DMS153 treated with DMSO at 0.1 percent for 48 hours (cell line): ENCODE results near the gene DEPDC4.
"Not testable (repeated sequence)": the region's sequence is repeated elsewhere in the genome, so short reads cannot be mapped to it uniquely, and the experiment has no call there.

ENCODE experiments used
- DNase-seq: peaks from one replicate; lab custom pipeline; 2025; ENCODE audit not compliant: unreplicated experiment; lab: John Stamatoyannopoulos, UW

The DEPDC4 gene

DNA sequence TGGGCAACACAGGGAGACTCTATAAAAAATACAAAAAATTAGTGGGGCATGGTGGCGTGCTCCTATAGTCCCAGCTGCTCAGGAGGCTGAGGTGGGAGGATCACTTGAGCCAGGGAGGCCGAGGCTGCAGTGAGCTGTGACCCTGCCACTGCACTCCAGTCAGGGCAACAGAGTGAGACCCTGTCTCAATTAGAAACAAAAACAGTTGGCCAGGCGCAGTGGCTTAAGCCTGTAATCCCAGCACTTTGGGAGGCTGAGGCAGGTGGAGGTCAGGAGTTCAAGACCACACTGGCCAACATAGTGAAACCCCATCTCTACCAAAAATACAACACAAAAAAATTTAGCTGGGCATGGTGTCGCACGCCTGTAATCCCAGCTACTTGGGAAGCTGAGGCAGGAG is 1.8 kb downstream of the DEPDC4 start:
- not testable (repeated sequence) for DNase-seq

DNA sequence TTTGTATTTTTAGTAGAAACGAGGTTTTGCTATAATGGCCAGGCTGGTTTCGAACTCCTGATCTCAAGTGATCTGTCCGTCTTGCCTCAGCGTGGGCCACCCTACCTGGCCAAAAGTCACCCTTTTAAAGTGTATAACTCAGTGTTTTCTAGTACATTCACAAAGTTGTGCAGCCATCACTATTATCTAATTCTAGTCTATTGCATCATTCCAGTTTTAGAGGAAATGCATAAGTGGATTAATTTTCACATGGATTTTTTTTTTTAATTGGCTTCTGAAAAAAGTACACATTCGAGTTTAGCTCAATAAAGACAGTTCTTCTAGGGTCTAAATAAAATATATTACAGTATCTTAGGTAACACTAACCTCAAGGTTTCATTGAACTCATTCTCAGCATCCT is 3.7 kb downstream of the DEPDC4 start:
- DNase-seq, result no peak

DNA sequence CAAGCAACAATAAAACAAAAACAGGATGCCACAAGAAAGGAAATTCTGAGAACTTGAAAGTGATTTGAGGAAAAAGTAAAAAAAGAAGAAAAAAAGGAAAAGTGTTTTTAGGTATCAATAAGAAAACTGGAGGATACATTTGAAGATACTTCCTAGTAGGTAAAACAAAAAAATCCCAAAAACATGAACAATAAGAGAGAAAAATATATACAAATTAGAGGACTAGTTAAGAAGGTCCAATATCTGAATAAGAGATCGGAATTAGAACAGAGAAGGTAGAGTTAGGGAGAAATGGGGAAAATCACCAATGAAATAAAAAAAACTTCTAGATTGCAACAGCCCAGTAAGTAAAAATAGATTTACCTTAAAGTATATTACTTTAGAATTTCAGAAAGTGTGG is 8.8 kb downstream of the DEPDC4 start:
- no peak for DNase-seq

DNA sequence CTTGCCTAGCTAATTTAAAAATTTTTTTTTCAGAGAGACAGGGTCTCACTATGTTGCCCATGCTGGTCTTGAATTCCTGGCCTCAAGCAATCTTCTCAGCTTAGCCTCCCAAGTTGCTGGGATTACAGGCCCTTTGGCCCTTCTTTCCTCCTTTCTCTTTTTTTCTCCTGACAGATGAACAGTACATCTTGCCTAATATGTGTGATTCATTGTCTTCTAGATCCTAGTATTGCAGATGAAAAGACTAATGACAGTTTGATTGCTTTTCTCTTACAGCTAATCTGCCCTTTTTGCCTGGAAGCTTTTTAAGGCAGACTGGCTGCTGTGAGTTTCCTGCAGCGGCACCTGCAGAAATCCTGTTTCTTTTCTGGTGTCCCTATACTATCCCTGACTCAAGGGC is 12.0 kb downstream of the DEPDC4 start:
- no peak for DNase-seq

DNA sequence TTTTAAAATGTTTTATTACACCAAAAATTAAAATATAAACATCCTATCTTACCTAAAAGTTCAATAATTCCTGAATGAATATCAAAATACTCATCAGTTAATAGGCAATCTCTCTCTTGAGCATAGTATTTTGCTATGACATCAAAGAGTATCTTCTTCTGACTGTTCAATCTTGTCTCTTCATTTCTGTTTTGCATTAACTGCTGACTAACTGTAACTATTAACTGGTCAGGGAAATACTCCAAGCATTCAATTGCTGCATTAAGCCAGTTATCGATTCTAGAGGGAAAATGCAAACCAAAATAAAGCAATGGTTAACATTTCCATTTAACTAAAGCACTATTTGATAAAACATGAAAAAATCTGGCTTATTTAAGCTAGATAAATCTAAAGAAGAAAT is 13.4 kb downstream of the DEPDC4 start:
- DNase-seq, result no peak

DNA sequence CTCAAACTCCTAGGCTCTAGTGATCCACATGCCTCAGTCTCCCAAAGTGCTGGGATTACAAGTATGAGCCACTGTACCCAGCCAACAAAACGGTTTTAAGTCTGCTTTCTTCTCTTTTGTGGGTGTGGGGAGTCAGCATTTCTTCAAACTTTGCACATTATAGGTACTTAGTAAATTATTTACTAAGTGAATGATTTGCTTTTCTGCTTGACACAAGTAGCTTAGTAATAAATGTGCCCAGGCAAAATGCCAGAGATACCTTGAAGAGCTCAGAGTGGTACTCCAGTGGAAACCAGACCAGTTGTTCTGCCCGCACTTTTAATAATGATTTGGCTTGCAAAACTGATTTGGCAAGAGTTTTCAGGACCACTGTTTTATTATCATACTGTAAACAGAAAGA is 15.0 kb downstream of the DEPDC4 start:
- peak; percentile 26 for DNase-seq

DNA sequence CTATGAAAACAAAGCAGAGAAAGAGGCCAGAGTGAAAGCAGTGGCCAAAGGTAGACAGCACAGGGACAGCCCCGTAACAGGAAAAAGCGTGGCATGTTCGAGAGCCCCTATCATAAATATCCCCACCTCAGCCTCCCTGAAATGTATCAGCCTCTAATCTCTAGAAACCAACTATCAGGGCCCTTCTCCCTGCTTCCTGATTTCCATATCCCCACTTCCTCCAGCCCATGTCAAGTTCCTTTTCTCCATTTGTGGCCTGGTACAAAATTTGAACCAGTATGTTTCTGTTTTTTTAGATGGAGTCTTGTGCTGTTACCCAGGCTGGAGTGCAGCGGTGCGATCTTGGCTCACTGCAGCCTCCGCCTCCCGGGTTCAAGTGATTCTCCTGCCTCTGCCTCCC is 16.9 kb downstream of the DEPDC4 start:
- no peak for DNase-seq

DNA sequence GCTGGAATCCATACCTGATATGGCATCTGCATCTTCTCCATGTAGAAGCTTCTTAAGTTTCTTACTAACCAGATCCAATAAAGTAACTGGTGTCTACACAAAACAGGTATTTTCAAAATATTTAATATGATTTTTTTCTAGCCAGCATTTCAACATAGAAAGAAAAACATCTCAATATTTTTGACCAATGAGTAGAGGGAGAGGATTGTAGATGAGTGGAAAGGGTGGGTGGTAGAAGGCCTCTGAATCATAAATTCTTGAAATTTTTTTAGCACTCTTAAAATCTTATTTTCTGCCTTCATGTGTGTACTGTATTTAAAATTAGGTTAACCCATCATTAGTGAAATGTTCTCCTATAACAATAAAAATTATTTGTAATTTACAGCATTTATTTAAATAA is 18.0 kb downstream of the DEPDC4 start:
- DNase-seq, result no peak

DNA sequence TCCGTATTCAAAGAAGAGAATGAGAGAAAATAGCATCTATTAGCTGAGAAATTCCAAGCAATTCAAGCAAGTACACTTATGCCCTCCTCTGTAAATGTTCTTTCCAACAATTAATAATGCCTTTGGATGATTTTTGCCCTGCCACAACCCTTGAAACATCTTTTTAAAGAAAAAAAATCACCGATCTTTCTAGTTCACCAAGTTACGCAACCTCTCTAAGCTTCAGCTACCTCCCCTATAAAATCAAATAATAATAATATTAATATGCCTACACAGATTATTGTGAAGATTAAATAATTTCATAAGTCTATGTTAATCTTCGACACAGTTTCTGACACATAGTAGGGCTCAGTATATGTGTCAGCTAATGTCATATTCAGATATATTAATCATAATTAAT is 19.1 kb downstream of the DEPDC4 start:
- DNase-seq, result no peak

DNA sequence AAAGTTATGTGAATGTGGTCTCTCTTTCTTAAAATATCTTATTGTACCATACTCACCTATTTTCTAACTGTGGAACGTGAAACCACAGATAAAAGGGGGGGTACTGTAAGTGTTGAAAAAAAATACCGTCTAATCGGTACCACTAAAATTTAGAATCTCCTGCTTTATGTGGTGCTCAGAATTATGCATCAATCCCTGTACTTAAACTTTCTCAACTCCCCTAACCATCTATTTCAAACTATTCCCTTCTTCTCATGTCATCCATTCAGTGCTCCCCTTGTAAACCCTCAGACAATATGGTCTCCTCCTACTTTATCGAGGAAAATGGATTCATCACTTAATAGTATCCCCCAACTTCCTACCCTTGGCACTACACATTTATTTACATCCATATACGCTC is 23.7 kb downstream of the DEPDC4 start:
- DNase-seq, result no peak

DNA sequence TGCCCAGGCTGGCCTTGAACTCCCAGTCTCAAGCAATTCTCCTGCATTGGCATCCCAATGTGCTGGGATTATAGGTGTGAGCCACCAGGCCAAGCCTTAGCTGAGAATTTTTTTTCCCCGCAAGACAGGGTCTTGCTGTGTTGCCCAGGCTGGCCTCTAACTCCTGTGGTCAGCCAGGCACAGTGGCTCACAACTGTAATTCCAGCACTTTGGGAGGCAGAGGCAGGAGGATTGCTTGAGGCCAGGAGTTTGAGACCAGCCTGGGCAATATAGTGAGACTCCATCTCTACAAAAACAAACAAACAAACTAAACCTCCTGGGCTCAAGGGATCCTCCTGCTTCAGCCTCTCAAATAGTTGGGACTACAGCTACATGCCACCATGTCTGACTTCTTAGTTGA is 27.3 kb downstream of the DEPDC4 start:
- DNase-seq, result no peak

DNA sequence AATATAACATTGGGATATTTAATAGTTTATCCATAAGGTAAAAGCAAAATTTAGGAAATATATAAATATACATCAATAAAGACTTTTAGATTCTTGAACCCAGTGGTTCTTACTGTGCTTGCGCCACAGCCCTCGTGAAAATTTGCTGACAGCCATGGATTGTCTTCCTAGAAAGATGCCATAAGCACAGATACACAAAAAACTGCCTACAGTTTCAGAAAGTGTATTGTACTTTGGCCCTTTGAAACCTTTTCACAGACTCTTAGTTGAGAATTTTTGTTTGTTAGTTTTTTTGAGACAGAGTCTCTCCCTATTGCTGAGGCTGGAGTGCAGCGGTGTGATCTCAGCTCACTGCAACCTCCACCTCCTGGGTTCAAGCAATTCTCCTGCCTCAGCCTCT is 28.1 kb downstream of the DEPDC4 start:
- DNase-seq, result no peak

DNA sequence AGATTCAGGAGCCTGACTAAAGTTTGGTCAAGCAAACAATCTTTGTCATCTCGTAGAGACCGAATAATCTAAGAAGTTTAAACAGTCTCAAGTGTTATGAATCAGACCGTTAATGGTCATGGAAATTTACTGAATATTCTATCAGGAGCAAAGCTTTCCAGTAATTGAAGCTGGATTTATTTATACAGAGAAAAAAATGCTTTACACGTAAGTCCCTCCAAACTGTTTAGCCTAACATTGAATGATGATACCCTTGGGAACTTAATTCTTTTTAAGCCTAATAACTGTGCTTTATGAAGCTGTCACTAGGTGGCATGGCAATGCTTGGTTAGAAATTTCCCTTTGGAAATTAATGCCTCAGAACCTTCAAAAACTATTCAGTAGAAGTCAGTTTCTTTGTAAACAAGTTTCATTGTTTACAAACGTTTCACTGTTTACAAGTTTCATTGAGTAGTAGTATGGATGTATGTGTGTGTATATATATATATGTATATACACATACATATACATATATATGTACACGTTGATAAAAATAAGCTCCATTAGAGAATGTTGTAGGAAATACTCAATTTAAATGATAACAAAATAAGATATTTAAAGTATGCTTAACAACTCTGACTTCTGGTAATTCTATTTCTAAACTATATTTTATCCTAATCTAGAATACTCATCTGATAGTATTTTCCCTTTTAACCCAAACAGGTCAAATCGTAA is 32.1 kb downstream of the DEPDC4 start:
- DNase-seq, result peak; percentile 35

DNA sequence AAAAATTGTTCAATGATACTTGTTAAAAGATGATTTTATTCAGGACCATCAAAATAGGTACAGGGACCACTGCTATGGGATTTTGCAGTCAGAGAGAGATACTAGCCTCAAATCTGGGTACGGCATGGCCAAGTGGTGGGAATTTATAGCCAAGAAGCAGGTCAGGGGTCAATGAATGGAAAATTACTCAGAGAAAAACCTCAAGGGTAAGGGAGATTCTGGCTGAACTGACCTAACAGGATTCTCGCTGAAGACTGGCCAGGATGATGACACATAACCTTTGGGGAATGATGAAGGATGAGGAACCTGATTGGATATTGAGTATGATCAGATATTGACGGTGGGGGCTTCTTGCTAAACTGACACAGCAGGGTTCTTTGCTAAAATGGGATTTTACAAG is 32.7 kb downstream of the DEPDC4 start:
- no peak for DNase-seq

DNA sequence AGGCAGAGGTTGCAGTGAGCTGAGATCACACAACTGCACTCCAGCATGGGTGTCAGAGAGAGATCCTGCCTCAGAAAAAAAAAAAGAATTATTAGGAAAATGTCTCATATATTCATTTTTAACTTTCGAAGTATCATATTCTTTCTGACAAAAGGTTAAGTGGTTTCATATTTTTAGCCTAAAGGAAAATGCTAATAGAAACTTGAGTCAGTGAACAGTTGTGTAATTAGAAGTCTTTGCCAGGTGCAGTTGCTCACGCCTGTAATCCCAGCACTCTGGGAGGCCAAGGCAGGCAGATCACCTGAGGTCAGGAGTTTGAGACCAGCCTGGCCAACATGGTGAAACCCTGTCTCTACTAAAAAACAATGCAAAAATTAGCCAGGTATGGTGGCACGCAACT is 35.0 kb downstream of the DEPDC4 start:
- DNase-seq, result not testable (repeated sequence)

DNA sequence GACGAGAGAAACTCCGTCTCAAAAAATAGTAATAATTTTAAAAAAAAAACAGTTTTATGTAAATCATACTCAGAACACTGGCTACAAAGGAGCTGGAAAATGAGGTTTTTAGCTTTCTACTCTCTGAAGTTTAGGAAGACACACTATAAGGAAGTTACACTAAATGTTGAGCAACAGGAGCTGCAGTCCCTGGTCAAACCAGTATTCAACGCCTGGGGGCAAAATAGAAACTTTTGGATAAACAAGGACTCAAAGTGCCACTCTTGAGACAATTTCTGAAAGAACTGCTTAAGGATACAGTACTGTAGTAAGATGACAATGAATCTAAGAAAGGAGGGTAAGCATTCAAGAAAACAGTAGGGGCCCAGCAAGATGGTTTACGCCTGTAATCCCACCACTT is 37.0 kb downstream of the DEPDC4 start:
- no peak for DNase-seq

DNA sequence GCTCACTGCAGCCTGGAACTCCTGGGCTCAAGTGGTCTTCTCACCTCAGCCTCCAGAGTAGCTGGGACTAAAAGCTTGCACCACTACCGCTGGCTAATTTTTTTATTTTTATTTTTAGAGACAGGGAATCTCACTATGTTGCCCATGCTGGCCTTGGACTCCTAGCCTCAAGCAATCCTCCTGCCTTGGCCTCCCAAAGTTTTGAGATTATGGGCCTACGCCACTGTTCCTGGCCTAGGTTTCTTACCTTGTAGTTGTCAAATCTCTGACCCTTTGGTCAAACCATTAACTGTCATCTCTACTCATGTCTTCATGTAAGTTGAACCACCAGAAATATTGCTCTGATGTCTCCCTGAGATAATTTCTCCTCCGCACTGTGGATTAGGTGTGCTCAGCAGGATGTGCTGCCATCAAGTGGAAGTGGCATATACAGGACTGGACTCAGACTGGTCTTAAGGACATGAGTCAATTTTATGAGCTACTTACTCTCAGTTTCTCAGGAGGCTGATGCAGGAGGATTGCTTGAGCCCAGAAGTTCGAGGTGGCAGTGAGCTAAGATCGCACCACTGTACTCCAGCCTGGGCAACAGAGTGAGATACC is 37.7 kb downstream of the DEPDC4 start:
- no peak for DNase-seq

DNA sequence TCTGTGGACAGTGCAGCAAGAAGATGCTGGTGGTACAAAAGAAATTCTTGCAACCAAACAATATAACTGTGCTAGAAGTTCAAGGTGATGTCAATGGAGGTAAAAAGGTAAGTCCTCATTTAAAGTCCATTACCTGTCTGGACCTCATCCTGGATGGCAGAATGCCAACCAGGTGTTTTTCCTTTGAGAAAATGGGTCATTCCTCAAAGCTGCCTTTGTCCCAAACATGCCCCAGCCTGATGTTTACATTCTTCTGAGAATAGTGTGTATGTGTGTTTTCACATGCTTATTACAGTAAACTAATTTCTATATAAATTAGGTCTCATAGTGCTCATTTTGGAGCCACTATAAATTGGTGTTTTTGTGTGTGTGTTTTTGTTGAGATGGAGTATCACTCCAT is 41.4 kb downstream of the DEPDC4 start:
- DNase-seq, result no peak

DNA sequence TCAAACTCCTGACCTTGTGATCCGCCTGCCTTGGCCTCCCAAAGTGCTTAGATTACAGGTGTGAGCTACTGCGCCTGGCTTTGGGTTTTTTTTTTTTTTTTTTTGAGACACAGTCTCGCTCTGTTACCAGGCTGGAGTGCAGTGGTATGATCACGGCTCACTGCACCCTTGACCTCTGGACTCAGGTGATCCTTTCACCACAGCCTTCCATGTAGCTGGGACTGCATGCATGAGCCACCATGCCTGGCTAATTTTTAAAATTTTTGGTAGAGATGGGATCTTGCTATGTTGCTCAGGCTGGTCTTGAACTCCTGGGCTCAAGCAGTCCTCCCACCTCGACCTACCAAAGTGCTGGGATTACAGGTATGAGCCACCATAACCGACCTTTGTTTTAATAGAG is 44.7 kb downstream of the DEPDC4 start:
- DNase-seq, result not testable (repeated sequence)

DNA sequence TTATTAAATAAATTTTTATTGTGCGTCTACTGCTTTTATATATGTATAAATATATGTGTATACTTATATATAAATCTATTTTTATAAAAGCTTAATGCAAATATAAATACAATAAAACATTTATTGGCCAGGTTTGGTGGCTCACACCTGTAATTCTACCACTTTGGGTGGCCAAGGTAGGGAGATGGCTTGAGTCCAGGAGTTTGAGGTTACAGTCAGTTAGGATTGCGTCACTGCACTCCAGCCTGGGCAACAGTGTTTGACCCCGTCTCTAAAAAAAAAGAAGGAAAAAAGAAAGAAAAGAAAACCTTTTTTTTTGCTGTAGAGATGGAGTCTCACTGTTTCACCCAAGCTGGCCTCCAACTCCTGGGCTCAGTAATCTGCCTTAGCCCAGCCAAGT is 45.4 kb downstream of the DEPDC4 start:
- DNase-seq, result no peak

DNA sequence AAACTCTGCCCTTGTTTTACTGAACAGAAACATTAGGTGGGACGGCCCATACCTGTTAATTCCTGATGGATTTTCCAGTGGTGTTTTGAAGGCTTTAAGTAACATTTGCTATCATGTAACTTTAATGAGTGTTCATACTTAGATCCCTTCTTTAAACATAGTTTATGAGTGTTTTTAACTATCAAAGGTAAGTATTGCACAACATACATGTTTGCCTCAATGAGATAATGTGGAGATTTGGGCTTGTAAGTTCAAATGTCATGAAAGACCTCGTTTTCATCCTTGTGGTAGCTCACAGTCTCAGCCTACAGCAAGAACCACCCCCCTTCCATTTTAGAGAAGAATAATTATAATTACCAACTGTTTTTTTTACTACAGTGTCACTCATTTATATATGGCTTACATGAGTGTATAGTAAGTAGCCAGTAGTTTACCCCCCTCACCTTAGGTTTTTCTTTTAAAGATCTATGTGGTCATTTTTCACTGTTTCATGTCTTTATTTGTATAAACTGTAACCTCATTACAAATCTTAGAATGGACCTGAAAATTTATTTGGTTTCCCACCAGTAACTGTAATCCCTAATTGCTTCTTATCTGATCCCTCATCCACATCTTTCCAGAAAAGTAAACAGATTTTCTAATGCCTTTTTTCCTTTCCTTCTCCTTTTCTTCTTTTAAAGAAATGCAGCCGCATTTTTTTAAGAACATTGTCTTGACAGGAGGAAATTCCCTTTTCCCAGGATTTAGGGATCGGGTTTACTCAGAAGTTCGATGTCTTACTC is 47.4 kb downstream of the DEPDC4 start:
- no peak for DNase-seq

DNA sequence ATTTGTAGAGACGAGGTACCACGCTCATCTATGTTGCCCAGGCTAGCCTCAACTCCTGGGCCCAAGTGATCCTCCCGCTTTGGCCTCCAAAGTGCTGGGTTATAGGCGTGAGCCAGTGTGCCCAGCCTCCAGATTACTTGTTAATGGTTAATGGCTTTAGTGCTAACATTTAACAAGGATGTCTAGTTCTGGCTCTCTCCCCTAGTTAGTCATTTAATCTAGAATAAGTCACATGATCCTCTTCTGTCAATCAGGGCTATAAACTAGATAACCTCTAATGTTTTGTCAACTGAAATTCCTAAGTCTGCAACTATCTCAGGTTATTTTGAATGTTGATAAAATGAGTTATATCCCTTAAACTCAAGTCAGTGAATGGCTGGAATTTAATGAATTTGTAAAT is 50.5 kb downstream of the DEPDC4 start:
- no peak for DNase-seq
